MM.1S (cell line): ENCODE measurements around the gene PCA3.

Experiments used
- DNase-seq: peaks from one replicate; pipeline ENCODE4 v3.0.0-alpha.2; 2015
- H2AFZ ChIP-seq: fragments of 300-600 bp; sonication (generic); 2 replicates; pipeline ENCODE4 v1.6.0; 2016; ENCODE audit warnings: antibody characterized with exemption, low read length
- H3F3A ChIP-seq: fragments of 300-600 bp; sonication (generic); 2 replicates; pipeline ENCODE4 v1.6.1; 2016; ENCODE audit warnings: mild to moderate bottlenecking, antibody characterized with exemption, low read length, moderate library complexity, mixed read lengths; ENCODE audit not compliant: insufficient read depth
- H3K27ac ChIP-seq: fragments of 300-600 bp; sonication (generic); 2 replicates; pipeline ENCODE4 v1.5.1; 2016; ENCODE audit warnings: mild to moderate bottlenecking, low read length
- H3K27me3 ChIP-seq: fragments of 300-600 bp; sonication (generic); replicated peaks from 2 replicates; pipeline ENCODE4 v1.6.0; 2016; ENCODE audit warnings: low read length; ENCODE audit not compliant: insufficient read depth
- H3K36me3 ChIP-seq: fragments of 300-600 bp; sonication (generic); replicated peaks from 2 replicates; pipeline ENCODE4 v1.6.1; 2016; ENCODE audit warnings: mild to moderate bottlenecking, low read length, mixed read lengths; ENCODE audit not compliant: insufficient read depth
- H3K4me1 ChIP-seq: fragments of 300-600 bp; sonication (generic); 2 replicates; pipeline ENCODE4 v1.6.1; 2016; ENCODE audit warnings: low read length, mixed read lengths
- H3K4me2 ChIP-seq: fragments of 300-600 bp; sonication (generic); 2 replicates; pipeline ENCODE4 v1.6.0; 2016; ENCODE audit warnings: low read depth, low read length
- H3K4me3 ChIP-seq: fragments of 300-600 bp; sonication (generic); 2 replicates; pipeline ENCODE4 v1.5.1; 2016; ENCODE audit warnings: low read length, mixed read lengths
- H3K79me2 ChIP-seq: fragments of 300-600 bp; sonication (generic); 2 replicates; pipeline ENCODE4 v1.6.1; 2016; ENCODE audit warnings: mixed run types, low read length, mixed read lengths
- H3K9ac ChIP-seq: fragments of 300-600 bp; sonication (generic); 2 replicates; pipeline ENCODE4 v1.6.1; 2016; ENCODE audit warnings: low read length, mixed read lengths
- H3K9me2 ChIP-seq: fragments of 300-600 bp; sonication (generic); replicated peaks from 2 replicates; pipeline ENCODE4 v1.6.1; 2016; ENCODE audit warnings: mild to moderate bottlenecking, low read length, mixed read lengths; ENCODE audit not compliant: insufficient read depth
- H3K9me3 ChIP-seq: fragments of 300-600 bp; sonication (generic); replicated peaks from 2 replicates; pipeline ENCODE4 v1.6.1; 2016; ENCODE audit warnings: mild to moderate bottlenecking, low read length, mixed read lengths; ENCODE audit not compliant: insufficient read depth
- H4K20me1 ChIP-seq: fragments of 300-600 bp; sonication (generic); 2 replicates; pipeline ENCODE4 v1.6.1; 2016; ENCODE audit warnings: mild to moderate bottlenecking, low read length, moderate library complexity, mixed read lengths; ENCODE audit not compliant: insufficient read depth
- CTCF ChIP-seq: fragments of 300-600 bp; sonication (generic); IDR thresholded peaks from 2 replicates; pipeline ENCODE4 v1.5.1; 2016; ENCODE audit warnings: antibody characterized with exemption, low read length, mixed read lengths
- EZH2 ChIP-seq: fragments of 300-600 bp; sonication (generic); optimal IDR thresholded peaks from 2 replicates; pipeline ENCODE3; 2017; ENCODE audit warnings: low read depth, mild to moderate bottlenecking, antibody characterized with exemption, low read length, mixed read lengths
- EZH2phosphoT487 ChIP-seq: fragments of 300-600 bp; sonication (generic); IDR thresholded peaks from 2 replicates; pipeline ENCODE4 v1.6.1; 2018; ENCODE audit warnings: antibody characterized with exemption, low read length

Gene PCA3

GRCh38 chr9:76756941-76757673 is 7.1 kb upstream of the PCA3 start:
- no peak overlapping the region for H3K27ac ChIP-seq
- DNase-seq: no peak
- H3F3A ChIP-seq: no peaks in the 10 kb centered on the region

GRCh38 chr9:76758476-76758875 is 5.8 kb upstream of the PCA3 start:
- H3K9ac ChIP-seq: no peak overlapping the region
- no peaks in the 10 kb centered on the region for H4K20me1 ChIP-seq
- no peaks in the 10 kb centered on the region for H3K9me3 ChIP-seq
- no peaks in the 10 kb centered on the region for H3K9me2 ChIP-seq
- H3K4me1 ChIP-seq: no peaks in the 10 kb centered on the region
- no peak for TF ChIP-seq EZH2phosphoT487
- TF ChIP-seq CTCF: no peak
- TF ChIP-seq EZH2: no peak
- no peak overlapping the region for H3K4me2 ChIP-seq
- H3K4me3 ChIP-seq: no peak overlapping the region
- no peak for DNase-seq
- no peaks in the 10 kb centered on the region for H3F3A ChIP-seq
- H3K27me3 ChIP-seq: no peaks in the 10 kb centered on the region
- no peaks in the 10 kb centered on the region for H3K36me3 ChIP-seq
- H2AFZ ChIP-seq: no peak overlapping the region
- no peak overlapping the region for H3K27ac ChIP-seq
- H3K79me2 ChIP-seq: no peaks in the 10 kb centered on the region

More at GRCh38 chr9:76756941-76757673, 7.1 kb upstream of the PCA3 start:
- H3K9me2 ChIP-seq: no peaks in the 10 kb centered on the region
- H3K4me1 ChIP-seq: no peaks in the 10 kb centered on the region
- no peak overlapping the region for H2AFZ ChIP-seq
- H4K20me1 ChIP-seq: no peaks in the 10 kb centered on the region
- H3K4me2 ChIP-seq: no peak overlapping the region
- no peaks in the 10 kb centered on the region for H3K79me2 ChIP-seq
- H3K36me3 ChIP-seq: no peaks in the 10 kb centered on the region
- TF ChIP-seq CTCF: no peak
- no peak overlapping the region for H3K4me3 ChIP-seq
- no peaks in the 10 kb centered on the region for H3K9me3 ChIP-seq
- H3K9ac ChIP-seq: no peak overlapping the region
- H3K27me3 ChIP-seq: no peaks in the 10 kb centered on the region

- Histone ChIP-seq H3K27ac (no peak overlapping the region), H3K9me2 (no peaks in the 10 kb centered on the region), H4K20me1 (no peaks in the 10 kb centered on the region), H3K4me2 (no peak overlapping the region), H2AFZ (no peak overlapping the region), H3K9ac (no peak overlapping the region), H3K4me3 (no peak overlapping the region), H3K36me3 (no peaks in the 10 kb centered on the region), H3K4me1 (no peaks in the 10 kb centered on the region), H3K79me2 (no peaks in the 10 kb centered on the region), H3K9me3 (no peaks in the 10 kb centered on the region), H3K27me3 (no peaks in the 10 kb centered on the region), H3F3A (no peaks in the 10 kb centered on the region)
- TF ChIP-seq CTCF (no peak), EZH2 (no peak), EZH2phosphoT487 (no peak)
- DNase-seq: no peak
Observed at GRCh38 chr9:76759732-76760131, 4.5 kb upstream of the PCA3 start.
